Measurements from ENCODE around the gene RPS16.

Gene RPS16

GRCh38 chr19:39426170-39426569 is 9.6 kb downstream of the RPS16 start:
- no peak for DNase-seq
- in situ Hi-C loops (cut with HindIII; ENCODE audit: low pct_ligation_motif_present, low pct_unique_long_range_greater_than_20kb, low sequenced_read_pairs) = no loop called here

- in situ Hi-C loops (cut with HindIII; ENCODE audit: low pct_ligation_motif_present, low pct_unique_long_range_greater_than_20kb, low sequenced_read_pairs) = no loop called here
- no peak for DNase-seq
Observed at GRCh38 chr19:39425744-39426143, 10.0 kb downstream of the RPS16 start.

- in situ Hi-C loops (cut with HindIII; ENCODE audit: low pct_ligation_motif_present, low pct_unique_long_range_greater_than_20kb, low sequenced_read_pairs) = no loop called here
- DNase-seq = no peak
Observed at GRCh38 chr19:39424934-39425333, 10.8 kb downstream of the RPS16 start.

GRCh38 chr19:39423258-39424086 is 12.3 kb downstream of the RPS16 start:
- in situ Hi-C loops (cut with HindIII; ENCODE audit: low pct_ligation_motif_present, low pct_unique_long_range_greater_than_20kb, low sequenced_read_pairs) = no loop called here
- no peak for DNase-seq

GRCh38 chr19:39422020-39422419 is 13.7 kb downstream of the RPS16 start:
- in situ Hi-C loops (cut with HindIII; ENCODE audit: low pct_ligation_motif_present, low pct_unique_long_range_greater_than_20kb, low sequenced_read_pairs) = no loop called here
- DNase-seq = no peak

- in situ Hi-C loops (cut with HindIII; ENCODE audit: low pct_ligation_motif_present, low pct_unique_long_range_greater_than_20kb, low sequenced_read_pairs) = no loop called here
- DNase-seq = no peak
Observed at GRCh38 chr19:39420769-39421168, 15.0 kb downstream of the RPS16 start.

GRCh38 chr19:39419003-39419402 is 16.7 kb downstream of the RPS16 start:
- no peak for DNase-seq
- in situ Hi-C loops (cut with HindIII; ENCODE audit: low pct_ligation_motif_present, low pct_unique_long_range_greater_than_20kb, low sequenced_read_pairs) = no loop called here

- in situ Hi-C loops (cut with HindIII; ENCODE audit: low pct_ligation_motif_present, low pct_unique_long_range_greater_than_20kb, low sequenced_read_pairs) = no loop called here
- no peak for DNase-seq
Observed at GRCh38 chr19:39417463-39418181, 18.1 kb downstream of the RPS16 start.

- in situ Hi-C loops (cut with HindIII; ENCODE audit: low pct_ligation_motif_present, low pct_unique_long_range_greater_than_20kb, low sequenced_read_pairs) = no loop called here
- no peak for DNase-seq
Observed at GRCh38 chr19:39416152-39417120, 19.3 kb downstream of the RPS16 start.

GRCh38 chr19:39415111-39416046 is 20.4 kb downstream of the RPS16 start:
- DNase-seq = no peak
- in situ Hi-C loops (cut with HindIII; ENCODE audit: low pct_ligation_motif_present, low pct_unique_long_range_greater_than_20kb, low sequenced_read_pairs) = no loop called here

- no peak for DNase-seq
- in situ Hi-C loops (cut with HindIII; ENCODE audit: low pct_ligation_motif_present, low pct_unique_long_range_greater_than_20kb, low sequenced_read_pairs) = no loop called here
Observed at GRCh38 chr19:39413911-39414608, 21.7 kb downstream of the RPS16 start.

- in situ Hi-C loops (cut with HindIII; ENCODE audit: low pct_ligation_motif_present, low pct_unique_long_range_greater_than_20kb, low sequenced_read_pairs) = no loop called here
- no peak for DNase-seq
Observed at GRCh38 chr19:39413272-39413910, 22.4 kb downstream of the RPS16 start.

- in situ Hi-C loops (cut with HindIII; ENCODE audit: low pct_ligation_motif_present, low pct_unique_long_range_greater_than_20kb, low sequenced_read_pairs) = no loop called here
- no peak for DNase-seq
Observed at GRCh38 chr19:39412867-39413271, 22.9 kb downstream of the RPS16 start.

GRCh38 chr19:39412100-39412866 is 23.5 kb downstream of the RPS16 start, which contains the start of gene PLEKHG2:
PLEKHG2 (plus strand) TSS chr19:39412669; CDS start chr19:39414087, 1,418 bp downstream.
- in situ Hi-C loops (cut with HindIII; ENCODE audit: low pct_ligation_motif_present, low pct_unique_long_range_greater_than_20kb, low sequenced_read_pairs) = no loop called here
- DNase-seq = peak; percentile 98

GRCh38 chr19:39411832-39412099 is 24.0 kb downstream of the RPS16 start:
- peak; percentile 88 for DNase-seq
- in situ Hi-C loops (cut with HindIII; ENCODE audit: low pct_ligation_motif_present, low pct_unique_long_range_greater_than_20kb, low sequenced_read_pairs) = no loop called here

- in situ Hi-C loops (cut with HindIII; ENCODE audit: low pct_ligation_motif_present, low pct_unique_long_range_greater_than_20kb, low sequenced_read_pairs) = no loop called here
- peak; percentile 34 for DNase-seq
Observed at GRCh38 chr19:39411081-39411831, 24.5 kb downstream of the RPS16 start.
